ENCODE results near the gene LAGE3.

DNA sequence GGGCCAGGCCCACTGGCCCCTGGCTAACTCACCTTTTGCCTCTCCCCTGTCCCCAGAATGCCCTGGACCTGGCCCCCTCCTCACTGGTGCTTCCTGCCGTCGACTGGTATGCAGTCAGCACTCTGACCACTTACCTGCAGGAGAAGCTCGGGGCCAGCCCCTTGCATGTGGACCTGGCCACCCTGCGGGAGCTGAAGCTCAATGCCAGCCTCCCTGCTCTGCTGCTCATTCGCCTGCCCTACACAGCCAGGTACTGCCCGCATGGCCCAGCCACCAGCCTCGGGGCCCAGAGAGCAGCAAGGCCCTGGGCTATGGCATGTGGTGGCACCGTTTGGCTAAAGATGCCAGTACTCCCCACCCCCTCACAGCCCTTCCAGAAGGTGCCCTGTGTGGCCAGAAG lies 46.9 kb downstream of the LAGE3 start:
- TF ChIP-seq, protein P1, sequence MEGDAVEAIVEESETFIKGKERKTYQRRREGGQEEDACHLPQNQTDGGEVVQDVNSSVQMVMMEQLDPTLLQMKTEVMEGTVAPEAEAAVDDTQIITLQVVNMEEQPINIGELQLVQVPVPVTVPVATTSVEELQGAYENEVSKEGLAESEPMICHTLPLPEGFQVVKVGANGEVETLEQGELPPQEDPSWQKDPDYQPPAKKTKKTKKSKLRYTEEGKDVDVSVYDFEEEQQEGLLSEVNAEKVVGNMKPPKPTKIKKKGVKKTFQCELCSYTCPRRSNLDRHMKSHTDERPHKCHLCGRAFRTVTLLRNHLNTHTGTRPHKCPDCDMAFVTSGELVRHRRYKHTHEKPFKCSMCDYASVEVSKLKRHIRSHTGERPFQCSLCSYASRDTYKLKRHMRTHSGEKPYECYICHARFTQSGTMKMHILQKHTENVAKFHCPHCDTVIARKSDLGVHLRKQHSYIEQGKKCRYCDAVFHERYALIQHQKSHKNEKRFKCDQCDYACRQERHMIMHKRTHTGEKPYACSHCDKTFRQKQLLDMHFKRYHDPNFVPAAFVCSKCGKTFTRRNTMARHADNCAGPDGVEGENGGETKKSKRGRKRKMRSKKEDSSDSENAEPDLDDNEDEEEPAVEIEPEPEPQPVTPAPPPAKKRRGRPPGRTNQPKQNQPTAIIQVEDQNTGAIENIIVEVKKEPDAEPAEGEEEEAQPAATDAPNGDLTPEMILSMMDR (IDR thresholded peaks at IDR 0.05), result no peak
- TF ChIP-seq SIN3A (IDR thresholded peaks at IDR 0.05; ENCODE audit: borderline replicate concordance, insufficient read depth, low read depth, low read length) (no peak), POLR2AphosphoS5 (IDR thresholded peaks at IDR 0.05; ENCODE audit: low read depth, low read length) (no peak)
- TF ChIP-seq, protein P2, sequence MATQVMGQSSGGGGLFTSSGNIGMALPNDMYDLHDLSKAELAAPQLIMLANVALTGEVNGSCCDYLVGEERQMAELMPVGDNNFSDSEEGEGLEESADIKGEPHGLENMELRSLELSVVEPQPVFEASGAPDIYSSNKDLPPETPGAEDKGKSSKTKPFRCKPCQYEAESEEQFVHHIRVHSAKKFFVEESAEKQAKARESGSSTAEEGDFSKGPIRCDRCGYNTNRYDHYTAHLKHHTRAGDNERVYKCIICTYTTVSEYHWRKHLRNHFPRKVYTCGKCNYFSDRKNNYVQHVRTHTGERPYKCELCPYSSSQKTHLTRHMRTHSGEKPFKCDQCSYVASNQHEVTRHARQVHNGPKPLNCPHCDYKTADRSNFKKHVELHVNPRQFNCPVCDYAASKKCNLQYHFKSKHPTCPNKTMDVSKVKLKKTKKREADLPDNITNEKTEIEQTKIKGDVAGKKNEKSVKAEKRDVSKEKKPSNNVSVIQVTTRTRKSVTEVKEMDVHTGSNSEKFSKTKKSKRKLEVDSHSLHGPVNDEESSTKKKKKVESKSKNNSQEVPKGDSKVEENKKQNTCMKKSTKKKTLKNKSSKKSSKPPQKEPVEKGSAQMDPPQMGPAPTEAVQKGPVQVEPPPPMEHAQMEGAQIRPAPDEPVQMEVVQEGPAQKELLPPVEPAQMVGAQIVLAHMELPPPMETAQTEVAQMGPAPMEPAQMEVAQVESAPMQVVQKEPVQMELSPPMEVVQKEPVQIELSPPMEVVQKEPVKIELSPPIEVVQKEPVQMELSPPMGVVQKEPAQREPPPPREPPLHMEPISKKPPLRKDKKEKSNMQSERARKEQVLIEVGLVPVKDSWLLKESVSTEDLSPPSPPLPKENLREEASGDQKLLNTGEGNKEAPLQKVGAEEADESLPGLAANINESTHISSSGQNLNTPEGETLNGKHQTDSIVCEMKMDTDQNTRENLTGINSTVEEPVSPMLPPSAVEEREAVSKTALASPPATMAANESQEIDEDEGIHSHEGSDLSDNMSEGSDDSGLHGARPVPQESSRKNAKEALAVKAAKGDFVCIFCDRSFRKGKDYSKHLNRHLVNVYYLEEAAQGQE (IDR thresholded peaks at IDR 0.05; ENCODE audit: insufficient read depth in 1 of 2, low read depth in 2 of 2, low read length in 1 of 2), result no peak
